ENCODE measurements around the gene GAREM1.
"Not testable (repeated sequence)": the region's sequence is repeated elsewhere in the genome, so short reads cannot be mapped to it uniquely, and the experiment has no call there.

Gene GAREM1

GRCh38 chr18:32353257-32353656 is 117.4 kb downstream of the GAREM1 start:
- DNase-seq (ENCODE audit: low read depth, low spot score): no peak
- TF ChIP-seq, protein P1, sequence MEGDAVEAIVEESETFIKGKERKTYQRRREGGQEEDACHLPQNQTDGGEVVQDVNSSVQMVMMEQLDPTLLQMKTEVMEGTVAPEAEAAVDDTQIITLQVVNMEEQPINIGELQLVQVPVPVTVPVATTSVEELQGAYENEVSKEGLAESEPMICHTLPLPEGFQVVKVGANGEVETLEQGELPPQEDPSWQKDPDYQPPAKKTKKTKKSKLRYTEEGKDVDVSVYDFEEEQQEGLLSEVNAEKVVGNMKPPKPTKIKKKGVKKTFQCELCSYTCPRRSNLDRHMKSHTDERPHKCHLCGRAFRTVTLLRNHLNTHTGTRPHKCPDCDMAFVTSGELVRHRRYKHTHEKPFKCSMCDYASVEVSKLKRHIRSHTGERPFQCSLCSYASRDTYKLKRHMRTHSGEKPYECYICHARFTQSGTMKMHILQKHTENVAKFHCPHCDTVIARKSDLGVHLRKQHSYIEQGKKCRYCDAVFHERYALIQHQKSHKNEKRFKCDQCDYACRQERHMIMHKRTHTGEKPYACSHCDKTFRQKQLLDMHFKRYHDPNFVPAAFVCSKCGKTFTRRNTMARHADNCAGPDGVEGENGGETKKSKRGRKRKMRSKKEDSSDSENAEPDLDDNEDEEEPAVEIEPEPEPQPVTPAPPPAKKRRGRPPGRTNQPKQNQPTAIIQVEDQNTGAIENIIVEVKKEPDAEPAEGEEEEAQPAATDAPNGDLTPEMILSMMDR (IDR thresholded peaks at IDR 0.05; ENCODE audit: insufficient read depth, low read length, missing control alignments): no peak
- H3K4me3 ChIP-seq (ENCODE audit: low read depth, low read length): no peak overlapping the region
- ChIA-PET CTCF (interaction anchor here (1.4 kb wide), 1 partner anchor 19 kb away, joined by 3 read pairs; no protein-coding TSS in a partner anchor), POLR2A (no interaction called here)

DNA sequence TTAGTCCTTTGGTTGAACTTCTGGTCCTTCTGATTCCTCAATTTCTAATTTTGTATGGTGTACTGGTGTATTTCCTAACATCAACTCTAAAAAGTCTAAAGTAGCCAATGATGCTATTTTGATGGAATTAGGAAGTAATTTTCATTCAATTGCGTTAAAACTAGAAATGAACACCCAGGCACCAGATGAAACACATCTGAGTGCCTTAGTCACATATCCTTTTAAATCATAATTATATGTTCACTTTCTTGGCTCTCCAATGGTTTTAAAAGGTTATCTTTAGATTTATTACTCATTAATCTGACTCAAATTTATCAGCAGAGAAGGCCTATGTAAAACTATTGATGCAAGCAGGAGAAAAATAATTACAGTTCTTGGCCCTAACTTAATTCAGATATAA is 119.7 kb downstream of the GAREM1 start:
- ChIA-PET CTCF (interaction anchor here (1.1 kb wide), 1 partner anchor 62 kb away, joined by 3 read pairs; no protein-coding TSS in a partner anchor), POLR2A (no interaction called here)
- no peak for DNase-seq (ENCODE audit: low read depth, low spot score)
- TF ChIP-seq, protein P1 (IDR thresholded peaks at IDR 0.05; ENCODE audit: insufficient read depth, low read length, missing control alignments): no peak
- H3K4me3 ChIP-seq (ENCODE audit: low read depth, low read length): no peak overlapping the region

GRCh38 chr18:32349728-32350395 is 120.8 kb downstream of the GAREM1 start:
- ChIA-PET POLR2A (no interaction called here), CTCF (no interaction called here)
- peak; percentile 79 for DNase-seq (ENCODE audit: low read depth, low spot score)
- TF ChIP-seq, protein P1 (IDR thresholded peaks at IDR 0.05; ENCODE audit: insufficient read depth, low read length, missing control alignments): no peak
- peak overlapping the region; percentile 33 for H3K4me3 ChIP-seq (ENCODE audit: low read depth, low read length)

DNA sequence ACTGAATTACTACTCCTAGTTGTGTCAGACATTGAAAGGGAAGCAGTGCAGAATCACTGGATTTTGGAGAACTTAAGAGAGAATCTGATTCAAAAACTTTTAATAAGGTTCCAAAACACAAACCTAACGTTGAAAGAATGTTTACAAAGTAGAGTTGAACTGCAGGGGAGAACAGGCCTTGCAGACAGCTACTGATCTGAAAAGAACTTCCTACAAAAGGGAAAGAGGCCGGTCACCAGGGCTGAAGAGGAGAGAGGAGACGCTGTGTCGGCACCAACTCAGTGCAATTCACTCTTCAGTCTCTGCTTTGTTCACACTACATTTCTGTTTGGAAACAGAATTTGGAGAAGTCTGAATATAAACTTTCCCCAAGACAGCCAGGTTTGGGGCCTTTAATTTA is 124.0 kb downstream of the GAREM1 start:
- CTCF ChIA-PET: no interaction called here
- no peak for DNase-seq (ENCODE audit: low read depth, low spot score)
- no peak overlapping the region for H3K4me3 ChIP-seq (ENCODE audit: low read depth, low read length)
- POLR2A ChIA-PET: no interaction called here
- TF ChIP-seq, protein P1 (IDR thresholded peaks at IDR 0.05; ENCODE audit: insufficient read depth, low read length, missing control alignments): no peak

DNA sequence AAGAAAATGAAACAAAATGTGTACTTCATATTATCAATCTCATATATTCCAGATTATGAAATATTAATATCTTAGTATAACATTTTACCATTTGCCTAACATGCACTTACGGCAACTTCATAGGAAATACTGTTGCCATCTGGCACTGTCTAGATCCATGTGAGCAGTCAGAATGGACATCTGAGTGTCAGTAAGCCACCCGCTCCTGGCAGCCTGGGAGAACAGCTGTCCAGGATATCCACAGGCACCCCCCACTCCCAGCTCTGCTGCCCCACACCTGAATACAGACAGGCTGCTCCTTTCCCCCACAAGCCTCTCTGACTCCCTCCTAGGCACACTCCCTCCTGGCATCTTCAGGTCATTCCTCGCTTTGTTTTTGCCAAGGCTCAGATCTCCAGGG is 127.0 kb downstream of the GAREM1 start:
- TF ChIP-seq, protein P1 (IDR thresholded peaks at IDR 0.05; ENCODE audit: insufficient read depth, low read length, missing control alignments): no peak
- CTCF ChIA-PET: no interaction called here
- DNase-seq (ENCODE audit: low read depth, low spot score): no peak
- no peak overlapping the region for H3K4me3 ChIP-seq (ENCODE audit: low read depth, low read length)
- POLR2A ChIA-PET: no interaction called here

DNA sequence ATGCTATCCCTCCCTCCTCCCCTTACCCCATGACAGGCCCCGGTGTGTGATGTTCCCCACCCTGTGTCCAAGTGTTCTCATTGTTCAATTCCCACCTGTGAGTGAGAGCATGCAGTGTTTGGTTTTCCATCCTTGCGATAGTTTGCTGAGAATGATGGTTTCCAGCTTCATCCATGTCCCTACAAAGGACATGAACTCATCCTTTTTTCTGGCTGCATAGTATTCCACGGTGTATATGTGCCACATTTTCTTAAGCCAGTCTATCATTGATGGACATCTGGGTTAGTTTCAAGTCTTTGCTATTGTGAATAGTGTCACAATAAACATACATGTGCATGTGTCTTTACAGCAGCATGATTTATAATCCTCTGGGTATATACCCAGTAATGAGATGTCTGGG is 129.6 kb downstream of the GAREM1 start:
- POLR2A ChIA-PET; DNase-seq (ENCODE audit: low read depth, low spot score); H3K4me3 ChIP-seq (ENCODE audit: low read depth, low read length); CTCF ChIA-PET: not testable (repeated sequence)

- ChIA-PET POLR2A (no interaction called here), CTCF (interaction anchor here (0.7 kb wide), 1 partner anchor 13 kb away, joined by 3 read pairs; no protein-coding TSS in a partner anchor)
- DNase-seq (ENCODE audit: low read depth, low spot score): no peak
- no peak overlapping the region for H3K4me3 ChIP-seq (ENCODE audit: low read depth, low read length)
- TF ChIP-seq, protein P1 (IDR thresholded peaks at IDR 0.05; ENCODE audit: insufficient read depth, low read length, missing control alignments): no peak
Measured at GRCh38 chr18:32339045-32339444, 131.6 kb downstream of the GAREM1 start.

Measured in AG04449 (cell line).